ENCODE measurements around the gene ZBTB11.
"Not testable (repeated sequence)": the region's sequence is repeated elsewhere in the genome, so short reads cannot be mapped to it uniquely, and the experiment has no call there.

ZBTB11 gene

DNA sequence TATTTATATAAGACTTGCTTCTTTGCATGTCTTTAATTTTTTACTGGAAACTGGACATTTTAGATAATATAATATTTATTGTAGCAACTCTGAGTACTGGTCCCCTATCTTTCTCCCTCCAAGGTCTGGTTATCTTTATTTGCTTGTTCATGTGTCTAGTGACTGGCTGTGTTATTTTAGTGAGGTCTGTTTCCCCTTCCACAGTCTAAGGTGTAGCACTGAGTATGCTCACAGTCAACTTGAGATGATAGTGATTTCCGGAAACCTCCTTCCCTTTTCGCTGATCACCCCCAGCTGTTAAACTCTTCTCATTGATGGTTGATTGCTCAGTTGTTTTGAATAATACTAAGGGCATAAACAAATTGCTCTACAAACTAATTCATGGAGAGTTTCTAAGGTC lies 65.9 kb downstream of the ZBTB11 start:
- no peak for DNase-seq

- not testable (repeated sequence) for DNase-seq
Measured at GRCh38 chr3:101605398-101605797, 71.5 kb downstream of the ZBTB11 start.

GRCh38 chr3:101603184-101603583 lies 73.7 kb downstream of the ZBTB11 start:
- no peak for DNase-seq

DNA sequence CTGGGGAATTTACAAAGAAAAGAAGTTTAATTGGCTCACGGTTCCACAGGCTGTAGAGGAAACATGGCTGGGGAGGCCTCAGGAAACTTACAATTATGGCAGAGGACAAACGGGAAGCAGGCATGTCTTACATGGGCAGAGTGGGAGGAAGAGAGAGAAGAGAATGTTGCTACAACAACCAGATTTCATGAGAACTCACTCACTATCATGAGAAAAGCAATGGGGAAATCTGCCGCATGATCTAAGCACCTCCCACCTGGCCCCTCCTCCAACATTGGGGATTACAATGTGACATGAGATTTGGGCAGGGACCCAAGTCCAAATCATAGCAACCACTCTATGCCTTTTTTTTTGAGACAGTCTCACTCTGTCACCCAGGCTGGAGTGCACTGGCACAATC lies 74.2 kb downstream of the ZBTB11 start:
- DNase-seq: no peak

All from fibroblast of skin of back (primary cell).